Kidney capillary endothelial cell (primary cell): Measurements from ENCODE around the gene TMEM201.
A peak's percentile ranks its signal among the peaks of the same experiment; 100 is the strongest.

Source experiments
- DNase-seq: peaks from one replicate; pipeline ENCODE4 v3.0.0-alpha.2; 2018; ENCODE audit warnings: low spot score

TMEM201 gene

GRCh38 chr1:9577423-9577822, 11.3 kb upstream of the TMEM201 start:
- DNase-seq, result no peak

- DNase-seq, result no peak
Measured at GRCh38 chr1:9580942-9581341, 7.8 kb upstream of the TMEM201 start.

- DNase-seq, result no peak
Measured at GRCh38 chr1:9586147-9586766, 2.5 kb upstream of the TMEM201 start.

GRCh38 chr1:9589144-9589718, 520 bp downstream of the TMEM201 start:
- no peak for DNase-seq

GRCh38 chr1:9589719-9590157, 1.0 kb downstream of the TMEM201 start:
- peak; percentile 17 for DNase-seq

- DNase-seq, result no peak
Measured at GRCh38 chr1:9590201-9590600, 1.5 kb downstream of the TMEM201 start.

GRCh38 chr1:9590945-9591668, 2.4 kb downstream of the TMEM201 start:
- DNase-seq, result no peak

- DNase-seq, result no peak
Measured at GRCh38 chr1:9591669-9592509, 3.2 kb downstream of the TMEM201 start.

GRCh38 chr1:9592510-9593075, 3.9 kb downstream of the TMEM201 start:
- DNase-seq, result no peak

- no peak for DNase-seq
Measured at GRCh38 chr1:9593147-9593491, 4.4 kb downstream of the TMEM201 start.

GRCh38 chr1:9593492-9594465, 5.1 kb downstream of the TMEM201 start:
- peak; percentile 86 for DNase-seq

GRCh38 chr1:9594471-9595155, 5.9 kb downstream of the TMEM201 start:
- DNase-seq, result no peak

GRCh38 chr1:9595156-9595967, 6.7 kb downstream of the TMEM201 start:
- no peak for DNase-seq

- DNase-seq, result no peak
Measured at GRCh38 chr1:9595968-9596340, 7.2 kb downstream of the TMEM201 start.

GRCh38 chr1:9596415-9597123, 7.9 kb downstream of the TMEM201 start:
- no peak for DNase-seq

- DNase-seq, result no peak
Measured at GRCh38 chr1:9597361-9598315, 8.9 kb downstream of the TMEM201 start.

GRCh38 chr1:9598316-9598700, 9.6 kb downstream of the TMEM201 start:
- no peak for DNase-seq

GRCh38 chr1:9599741-9600140, 11.0 kb downstream of the TMEM201 start:
- no peak for DNase-seq
